Progenitor cell of endocrine pancreas (in vitro differentiated cells): ENCODE data around the gene DMRTA2. TPM values are rescaled to one million over a fixed set of nuclear protein-coding genes. Genes with fewer than 3 reads are reported as not detected.

ENCODE experiments used
- DNase-seq: peaks from one replicate; pipeline ENCODE4 v3.0.0; 2021; ENCODE audit warnings: low spot score; ENCODE audit not compliant: unreplicated experiment
- H3K27ac Mint-ChIP-seq: 2 replicates; pipeline ENCODE4 v1.8.0; 2021; ENCODE audit warnings: mild to moderate bottlenecking, moderate library complexity, mixed read lengths
- H3K27me3 Mint-ChIP-seq: 2 replicates; pipeline ENCODE4 v1.8.0; 2021; ENCODE audit warnings: mixed read lengths
- H3K36me3 Mint-ChIP-seq: 2 replicates; pipeline ENCODE4 v1.8.0; 2022; ENCODE audit warnings: mixed read lengths; ENCODE audit not compliant: insufficient read depth
- H3K4me1 Mint-ChIP-seq: 2 replicates; pipeline ENCODE4 v1.8.0; 2021; ENCODE audit warnings: low read depth, mixed read lengths
- H3K4me3 Mint-ChIP-seq: 2 replicates; pipeline ENCODE4 v1.8.0; 2021; ENCODE audit warnings: low read depth, mild to moderate bottlenecking, moderate library complexity, mixed read lengths
- H3K9me3 Mint-ChIP-seq: 2 replicates; pipeline ENCODE4 v1.8.0; 2021; ENCODE audit warnings: low read depth, mixed read lengths
- long read RNA-seq: library from polyadenylated mRNA; unstranded; transcript quantifications from one replicate; pipeline ENCODE4 v2.0.0, GENCODE V29; 2020
- total RNA-seq: library from RNA; stranded (reverse); gene quantifications from 2 replicates; pipeline ENCODE4 v1.2.1, GENCODE V29; 2021
- TF ChIP-seq, protein P1 (sequence below): fragments of 200-600 bp; sonication (generic); IDR thresholded peaks from one replicate; pipeline ENCODE4 v1.5.0; 2021; ENCODE audit warnings: antibody characterized with exemption, mild to moderate bottlenecking; ENCODE audit not compliant: unreplicated experiment

Gene DMRTA2
- total RNA-seq = 0.20 TPM in 1 of 2 replicates, not detected in the other
- long read RNA-seq = 0 reads

- peak; percentile 33 for DNase-seq
- TF ChIP-seq, protein P1, sequence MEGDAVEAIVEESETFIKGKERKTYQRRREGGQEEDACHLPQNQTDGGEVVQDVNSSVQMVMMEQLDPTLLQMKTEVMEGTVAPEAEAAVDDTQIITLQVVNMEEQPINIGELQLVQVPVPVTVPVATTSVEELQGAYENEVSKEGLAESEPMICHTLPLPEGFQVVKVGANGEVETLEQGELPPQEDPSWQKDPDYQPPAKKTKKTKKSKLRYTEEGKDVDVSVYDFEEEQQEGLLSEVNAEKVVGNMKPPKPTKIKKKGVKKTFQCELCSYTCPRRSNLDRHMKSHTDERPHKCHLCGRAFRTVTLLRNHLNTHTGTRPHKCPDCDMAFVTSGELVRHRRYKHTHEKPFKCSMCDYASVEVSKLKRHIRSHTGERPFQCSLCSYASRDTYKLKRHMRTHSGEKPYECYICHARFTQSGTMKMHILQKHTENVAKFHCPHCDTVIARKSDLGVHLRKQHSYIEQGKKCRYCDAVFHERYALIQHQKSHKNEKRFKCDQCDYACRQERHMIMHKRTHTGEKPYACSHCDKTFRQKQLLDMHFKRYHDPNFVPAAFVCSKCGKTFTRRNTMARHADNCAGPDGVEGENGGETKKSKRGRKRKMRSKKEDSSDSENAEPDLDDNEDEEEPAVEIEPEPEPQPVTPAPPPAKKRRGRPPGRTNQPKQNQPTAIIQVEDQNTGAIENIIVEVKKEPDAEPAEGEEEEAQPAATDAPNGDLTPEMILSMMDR = no peak
- H3K4me1 Mint-ChIP-seq = peaks cover 14% of the 10 kb centered on the region
- peak within 1 kb of the TSS; percentile 84 for H3K27ac Mint-ChIP-seq
- H3K27me3 Mint-ChIP-seq = peaks cover 84% of the 10 kb centered on the region
- H3K9me3 Mint-ChIP-seq = no peaks in the 10 kb centered on the region
- no peaks in the 10 kb centered on the region for H3K36me3 Mint-ChIP-seq
- H3K4me3 Mint-ChIP-seq = peak within 1 kb of the TSS; percentile 70
Measured at GRCh38 chr1:50422946-50423669, at the start of gene DMRTA2. Gene DMRTA2, minus strand, starts transcription at chr1:50423443. Its CDS starts 1,907 bp downstream, at chr1:50421536.

DNA sequence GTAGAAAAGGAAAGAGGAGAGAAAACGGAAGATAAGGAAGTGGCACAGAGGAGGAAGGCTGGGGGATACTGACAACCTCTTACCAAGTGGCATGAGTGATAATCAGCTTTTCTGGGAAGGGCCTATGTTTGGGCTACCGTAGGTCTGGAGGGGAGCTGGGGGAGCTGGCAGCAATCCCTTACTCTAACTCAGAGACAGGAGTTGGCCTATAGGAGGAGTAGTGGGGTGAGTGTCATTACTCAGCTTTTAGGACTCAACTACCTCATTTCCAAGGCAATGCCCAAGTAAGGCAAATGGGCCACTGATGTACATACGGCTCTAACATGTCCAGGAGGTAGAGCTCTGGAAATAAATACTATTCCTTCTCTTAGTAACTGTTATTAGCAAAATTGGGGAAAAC, 48.7 kb upstream of the DMRTA2 start:
- TF ChIP-seq, protein P1 = no peak
- Mint-ChIP-seq H3K36me3 (peaks cover 3% of the 10 kb centered on the region), H3K9me3 (no peaks in the 10 kb centered on the region), H3K4me1 (peaks cover 8% of the 10 kb centered on the region), H3K27me3 (no peaks in the 10 kb centered on the region), H3K27ac (no peak overlapping the region), H3K4me3 (no peak overlapping the region)
- no peak for DNase-seq

DNA sequence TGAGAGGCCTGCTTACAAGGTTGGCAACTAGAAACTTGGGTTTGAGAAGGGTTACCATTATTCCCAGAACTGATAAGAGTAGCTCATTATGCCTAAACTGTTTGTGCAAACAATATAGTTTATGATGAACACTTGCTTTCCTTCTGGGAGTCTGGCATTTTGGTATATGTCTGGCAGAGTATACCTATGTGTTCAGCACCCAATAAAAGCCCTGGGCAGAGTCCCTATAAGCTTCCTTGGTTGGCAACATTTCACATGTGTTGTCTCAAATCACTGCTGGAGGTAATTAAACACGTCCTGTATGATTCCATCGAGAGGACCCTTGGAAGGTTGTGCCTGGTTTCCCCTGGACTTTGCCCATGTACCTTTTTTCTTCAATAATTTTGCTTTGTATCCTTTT, 39.7 kb upstream of the DMRTA2 start:
- TF ChIP-seq, protein P1 = no peak
- no peak overlapping the region for H3K27ac Mint-ChIP-seq
- no peaks in the 10 kb centered on the region for H3K9me3 Mint-ChIP-seq
- H3K4me1 Mint-ChIP-seq = no peaks in the 10 kb centered on the region
- H3K27me3 Mint-ChIP-seq = no peaks in the 10 kb centered on the region
- no peaks in the 10 kb centered on the region for H3K36me3 Mint-ChIP-seq
- no peak overlapping the region for H3K4me3 Mint-ChIP-seq
- no peak for DNase-seq

DNA sequence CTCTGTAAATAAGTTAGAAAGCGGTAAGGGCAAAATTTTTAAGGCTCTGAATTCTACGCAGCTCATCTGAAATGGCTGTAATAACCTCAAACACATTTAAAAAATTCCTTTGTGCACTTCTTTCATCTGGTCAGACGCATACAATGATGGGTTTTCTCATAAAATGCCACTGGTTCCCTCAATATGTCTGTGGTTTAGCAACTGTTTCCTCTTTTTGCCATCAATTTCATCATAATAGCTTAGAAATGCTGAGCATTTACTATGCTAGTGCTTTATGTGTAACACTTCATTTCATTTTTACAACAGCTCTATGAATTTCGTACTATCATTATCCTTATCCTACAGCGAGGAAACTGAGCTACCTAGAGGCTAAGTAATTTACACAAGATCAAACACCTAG, 35.3 kb upstream of the DMRTA2 start:
- Mint-ChIP-seq H3K9me3 (no peaks in the 10 kb centered on the region), H3K4me3 (no peak overlapping the region), H3K4me1 (no peaks in the 10 kb centered on the region), H3K27me3 (no peaks in the 10 kb centered on the region), H3K27ac (no peak overlapping the region), H3K36me3 (no peaks in the 10 kb centered on the region)
- no peak for DNase-seq
- TF ChIP-seq, protein P1 = no peak

- Mint-ChIP-seq H3K4me1 (no peaks in the 10 kb centered on the region), H3K9me3 (no peaks in the 10 kb centered on the region), H3K27me3 (no peaks in the 10 kb centered on the region), H3K27ac (no peak overlapping the region), H3K36me3 (no peaks in the 10 kb centered on the region), H3K4me3 (no peak overlapping the region)
- TF ChIP-seq, protein P1 = no peak
- no peak for DNase-seq
Measured at GRCh38 chr1:50454911-50455310, 31.7 kb upstream of the DMRTA2 start.
